Type B pancreatic cell (in vitro differentiated cells): ENCODE data around the gene MCCC1. TPM values are rescaled to one million over a fixed set of nuclear protein-coding genes. Genes with fewer than 3 reads are reported as not detected.

ENCODE experiments used
- DNase-seq: peaks from one replicate; pipeline ENCODE4 v3.0.0; 2021; ENCODE audit warnings: mixed read lengths; ENCODE audit not compliant: unreplicated experiment; ENCODE audit errors: extremely low spot score
- H3K27ac Mint-ChIP-seq: 2 replicates; pipeline ENCODE4 v1.8.0; 2021; ENCODE audit warnings: mild to moderate bottlenecking, mixed read lengths
- H3K27me3 Mint-ChIP-seq: 2 replicates; pipeline ENCODE4 v1.8.0; 2021; ENCODE audit warnings: mixed read lengths
- H3K36me3 Mint-ChIP-seq: 2 replicates; pipeline ENCODE4 v1.8.0; 2021; ENCODE audit warnings: mixed read lengths
- H3K4me1 Mint-ChIP-seq: one replicate; pipeline ENCODE4 v1.8.0; 2021; ENCODE audit warnings: mixed read lengths; ENCODE audit not compliant: unreplicated experiment
- H3K4me3 Mint-ChIP-seq: 2 replicates; pipeline ENCODE4 v1.8.0; 2021; ENCODE audit warnings: mild to moderate bottlenecking, mixed read lengths
- H3K9me3 Mint-ChIP-seq: 2 replicates; pipeline ENCODE4 v1.8.0; 2021; ENCODE audit warnings: mixed read lengths
- total RNA-seq: library from RNA; stranded (reverse); gene quantifications from 2 replicates; pipeline ENCODE4 v1.2.1, GENCODE V29; 2021; ENCODE audit warnings: low replicate concordance
- TF ChIP-seq, protein P1 (sequence below): fragments of 200-600 bp; sonication (generic); conservative IDR thresholded peaks from 2 replicates; pipeline ENCODE4 v1.5.0; 2021; ENCODE audit warnings: antibody characterized with exemption, mild to moderate bottlenecking

The MCCC1 gene
- total RNA-seq, 1 donor from 2014 or later: 40.9 TPM

DNA sequence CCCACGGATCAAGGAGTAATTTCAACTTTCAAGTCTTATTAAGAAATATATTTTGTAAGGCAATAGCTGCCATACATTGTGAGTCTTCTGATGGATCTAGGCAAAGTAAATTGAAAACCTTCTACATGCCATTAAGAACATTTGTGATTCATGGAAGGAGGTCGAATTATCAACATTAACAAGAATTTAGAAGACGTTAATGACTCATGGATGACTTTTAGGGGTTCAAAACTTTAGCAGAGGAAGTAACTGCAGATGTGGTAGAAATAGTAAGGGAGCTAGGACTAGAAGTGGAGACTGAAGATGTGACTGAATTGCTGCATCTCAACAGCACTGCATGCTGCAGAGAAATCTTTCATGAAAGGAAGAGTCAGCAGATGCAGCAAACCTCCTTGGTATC is 70.9 kb downstream of the MCCC1 start:
- Mint-ChIP-seq H3K27me3 (no peaks in the 10 kb centered on the region), H3K9me3 (peaks cover 8% of the 10 kb centered on the region), H3K27ac (no peak overlapping the region), H3K36me3 (peaks cover 39% of the 10 kb centered on the region), H3K4me3 (no peak overlapping the region), H3K4me1 (no peaks in the 10 kb centered on the region)
- TF ChIP-seq, protein P1, sequence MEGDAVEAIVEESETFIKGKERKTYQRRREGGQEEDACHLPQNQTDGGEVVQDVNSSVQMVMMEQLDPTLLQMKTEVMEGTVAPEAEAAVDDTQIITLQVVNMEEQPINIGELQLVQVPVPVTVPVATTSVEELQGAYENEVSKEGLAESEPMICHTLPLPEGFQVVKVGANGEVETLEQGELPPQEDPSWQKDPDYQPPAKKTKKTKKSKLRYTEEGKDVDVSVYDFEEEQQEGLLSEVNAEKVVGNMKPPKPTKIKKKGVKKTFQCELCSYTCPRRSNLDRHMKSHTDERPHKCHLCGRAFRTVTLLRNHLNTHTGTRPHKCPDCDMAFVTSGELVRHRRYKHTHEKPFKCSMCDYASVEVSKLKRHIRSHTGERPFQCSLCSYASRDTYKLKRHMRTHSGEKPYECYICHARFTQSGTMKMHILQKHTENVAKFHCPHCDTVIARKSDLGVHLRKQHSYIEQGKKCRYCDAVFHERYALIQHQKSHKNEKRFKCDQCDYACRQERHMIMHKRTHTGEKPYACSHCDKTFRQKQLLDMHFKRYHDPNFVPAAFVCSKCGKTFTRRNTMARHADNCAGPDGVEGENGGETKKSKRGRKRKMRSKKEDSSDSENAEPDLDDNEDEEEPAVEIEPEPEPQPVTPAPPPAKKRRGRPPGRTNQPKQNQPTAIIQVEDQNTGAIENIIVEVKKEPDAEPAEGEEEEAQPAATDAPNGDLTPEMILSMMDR: no peak
- no peak for DNase-seq

DNA sequence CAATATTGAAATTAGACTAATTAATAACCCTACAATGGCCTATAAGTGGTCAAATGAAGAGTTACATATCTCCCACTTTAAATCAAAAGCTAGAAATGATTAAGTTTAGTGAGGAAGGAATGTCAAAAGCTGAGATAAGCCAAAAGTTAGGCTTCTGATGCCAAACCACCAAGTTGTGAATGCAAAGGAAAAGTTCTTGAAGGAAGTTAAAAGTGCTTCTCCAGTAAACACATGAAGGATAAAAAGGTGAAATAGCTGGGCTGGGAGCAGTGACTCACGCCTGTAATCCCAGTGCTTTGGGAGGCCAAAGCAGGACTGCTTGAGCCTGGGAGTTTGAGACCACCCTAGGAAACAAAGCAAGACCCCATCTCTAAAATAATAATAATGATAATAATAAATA is 72.0 kb downstream of the MCCC1 start:
- peaks cover 8% of the 10 kb centered on the region for H3K9me3 Mint-ChIP-seq
- H3K36me3 Mint-ChIP-seq: peaks cover 45% of the 10 kb centered on the region
- no peak overlapping the region for H3K27ac Mint-ChIP-seq
- H3K4me1 Mint-ChIP-seq: no peaks in the 10 kb centered on the region
- DNase-seq: no peak
- H3K4me3 Mint-ChIP-seq: no peak overlapping the region
- TF ChIP-seq, protein P1: no peak
- no peaks in the 10 kb centered on the region for H3K27me3 Mint-ChIP-seq

DNA sequence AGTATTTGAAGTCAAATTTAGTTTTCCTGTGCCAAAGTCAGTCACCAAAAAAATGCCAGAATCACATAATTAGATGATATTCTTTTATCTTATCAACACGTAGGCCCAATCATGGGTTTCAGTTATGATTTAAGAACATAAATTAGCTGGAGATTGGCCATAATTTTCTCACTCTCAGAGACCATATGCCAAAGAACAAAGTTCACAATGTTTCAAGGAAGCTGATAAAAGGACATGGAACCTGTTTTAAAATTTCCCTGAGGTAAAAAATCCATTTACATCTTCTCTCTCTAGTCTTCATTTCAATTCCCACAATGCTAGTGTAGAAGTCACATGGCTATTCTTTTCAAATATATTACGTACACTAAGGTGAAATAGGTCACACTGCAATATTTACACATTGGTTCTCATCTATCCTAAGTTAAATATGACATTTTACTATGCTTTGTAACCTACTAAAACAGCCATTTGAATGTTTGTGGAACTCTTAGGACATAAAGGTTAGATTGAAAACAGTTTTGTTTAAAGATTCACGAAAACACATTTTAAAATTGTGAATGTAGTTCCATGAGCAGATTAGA is 76.3 kb downstream of the MCCC1 start:
- TF ChIP-seq, protein P1: no peak
- no peak overlapping the region for H3K27ac Mint-ChIP-seq
- H3K9me3 Mint-ChIP-seq: no peaks in the 10 kb centered on the region
- DNase-seq: no peak
- H3K4me1 Mint-ChIP-seq: no peaks in the 10 kb centered on the region
- H3K27me3 Mint-ChIP-seq: no peaks in the 10 kb centered on the region
- H3K36me3 Mint-ChIP-seq: peaks cover 37% of the 10 kb centered on the region
- H3K4me3 Mint-ChIP-seq: no peak overlapping the region

DNA sequence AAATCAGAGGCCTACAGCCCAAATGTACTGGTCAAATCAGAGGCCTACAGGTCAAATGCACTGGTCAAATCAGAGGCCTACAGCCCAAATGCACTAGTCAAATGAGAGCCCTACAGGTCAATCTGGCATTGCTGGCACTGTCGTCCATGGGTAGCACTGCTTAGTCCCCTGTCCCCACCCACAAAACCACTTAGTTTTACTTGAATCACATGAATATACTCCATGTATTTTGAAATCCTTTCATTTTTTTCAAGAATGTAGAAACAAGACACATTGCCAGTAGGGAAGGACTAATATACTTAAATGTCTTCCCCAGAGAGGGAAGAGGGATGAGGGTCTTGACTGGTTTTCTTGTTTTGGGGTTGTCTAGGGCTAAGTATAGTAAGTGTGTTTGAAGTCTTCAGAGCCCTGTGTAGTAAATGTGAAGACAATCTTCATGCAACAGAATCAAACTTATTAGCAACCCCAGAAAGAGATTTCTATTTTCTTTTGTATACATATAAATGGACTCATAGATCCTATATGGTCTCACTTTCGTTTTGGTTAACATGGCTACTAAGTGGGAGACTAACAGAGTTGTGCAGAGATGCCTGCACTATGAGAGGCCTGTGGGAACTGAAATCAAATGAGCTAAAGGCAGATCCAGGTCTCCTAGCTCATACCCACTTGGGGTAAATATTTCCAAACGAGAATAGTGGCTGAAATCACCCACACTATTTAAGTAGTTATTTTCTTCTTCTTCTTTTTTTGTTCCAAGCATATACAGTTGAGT is 80.7 kb downstream of the MCCC1 start:
- TF ChIP-seq, protein P1: no peak
- DNase-seq: no peak
- Mint-ChIP-seq H3K36me3 (peaks cover 33% of the 10 kb centered on the region), H3K27me3 (no peaks in the 10 kb centered on the region), H3K9me3 (no peaks in the 10 kb centered on the region), H3K4me3 (no peak overlapping the region), H3K4me1 (no peaks in the 10 kb centered on the region), H3K27ac (no peak overlapping the region)

DNA sequence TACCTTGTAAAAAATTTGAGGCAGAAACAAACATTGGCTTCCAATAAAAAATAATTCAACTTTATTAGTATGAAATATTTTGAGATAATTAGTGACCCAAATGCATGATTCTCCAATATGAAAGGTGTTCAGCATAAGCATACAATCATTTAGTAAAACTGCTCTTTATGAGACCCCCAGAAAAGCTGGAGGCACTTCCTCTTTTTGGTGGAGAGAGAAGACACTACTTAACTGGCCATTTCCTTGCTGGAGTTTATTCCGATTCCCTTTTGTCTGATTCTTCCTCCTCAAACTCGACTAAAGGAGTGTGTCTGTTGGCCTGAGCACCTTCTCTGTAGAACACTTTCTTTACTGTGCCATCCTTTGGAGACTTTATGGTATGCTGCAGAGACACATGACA is 84.1 kb downstream of the MCCC1 start:
- no peaks in the 10 kb centered on the region for H3K9me3 Mint-ChIP-seq
- TF ChIP-seq, protein P1: no peak

More for the DNA sequence above, 84.1 kb downstream of the MCCC1 start:
- no peak overlapping the region for H3K4me3 Mint-ChIP-seq
- DNase-seq: no peak
- no peak overlapping the region for H3K27ac Mint-ChIP-seq
- no peaks in the 10 kb centered on the region for H3K4me1 Mint-ChIP-seq
- H3K27me3 Mint-ChIP-seq: no peaks in the 10 kb centered on the region
- H3K36me3 Mint-ChIP-seq: peaks cover 27% of the 10 kb centered on the region
